NCI-H1694 (cell line): Measurements from ENCODE around the gene CALD1.

ENCODE experiments used
- DNase-seq: peaks from one replicate; lab custom pipeline; 2025; lab: John Stamatoyannopoulos, UW

Gene CALD1

GRCh38 chr7:134893920-134894319 is 114.5 kb downstream of the CALD1 start:
- no peak for DNase-seq

GRCh38 chr7:134894928-134895327 is 115.5 kb downstream of the CALD1 start:
- no peak for DNase-seq

- no peak for DNase-seq
Observed at GRCh38 chr7:134896073-134896472, 116.6 kb downstream of the CALD1 start.

- DNase-seq, result no peak
Observed at GRCh38 chr7:134897936-134898335, 118.5 kb downstream of the CALD1 start.

DNA sequence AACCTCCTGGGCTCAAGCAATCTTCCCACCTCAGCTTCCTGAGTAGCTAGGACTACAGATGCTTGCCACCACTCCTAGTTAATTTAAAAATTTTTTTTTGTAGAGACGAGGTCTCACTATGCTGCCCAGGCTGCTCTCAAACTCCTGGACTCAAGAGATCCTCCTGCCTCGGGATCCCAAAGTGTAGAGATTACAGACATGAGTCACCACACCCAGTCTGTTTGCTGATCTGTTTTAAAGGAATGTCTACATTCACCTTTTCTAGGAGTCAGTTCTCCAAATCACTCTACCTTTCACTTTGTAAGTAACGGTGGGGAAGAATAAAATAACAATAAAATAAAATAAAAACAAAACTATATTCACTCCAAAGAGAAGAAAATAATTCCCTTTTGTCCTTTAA is 120.3 kb downstream of the CALD1 start:
- no peak for DNase-seq

GRCh38 chr7:134900166-134900982 is 120.9 kb downstream of the CALD1 start:
- DNase-seq, result no peak

DNA sequence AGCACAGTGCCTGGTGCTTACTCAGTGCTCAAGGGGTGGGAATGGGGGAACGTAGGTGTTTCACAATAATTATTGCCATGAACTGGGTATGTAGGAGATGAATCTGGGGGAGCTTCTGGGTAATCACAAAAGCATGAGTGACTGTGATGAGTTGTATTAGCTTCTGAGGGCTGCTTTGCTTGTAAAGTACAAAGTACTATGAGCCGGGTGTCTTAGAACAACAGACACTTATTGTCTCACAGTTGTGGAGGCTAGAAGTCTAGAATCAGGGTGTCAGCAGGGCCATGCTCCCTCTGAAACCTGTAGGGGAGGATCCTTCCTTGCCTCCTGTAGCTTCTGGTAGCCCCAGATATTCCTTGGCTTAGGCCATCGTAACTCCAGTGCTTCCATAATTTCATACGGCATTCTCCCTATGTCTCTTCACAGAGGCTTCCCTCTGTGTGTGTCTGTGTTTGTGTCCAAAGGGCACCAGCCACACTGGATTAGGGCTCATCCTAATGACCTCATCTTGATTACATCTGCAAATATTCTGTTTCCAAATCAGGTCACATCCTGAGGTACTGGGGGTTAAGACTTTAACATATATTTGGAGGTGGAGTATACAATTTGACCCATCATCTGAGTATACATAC is 122.1 kb downstream of the CALD1 start:
- DNase-seq, result no peak

DNA sequence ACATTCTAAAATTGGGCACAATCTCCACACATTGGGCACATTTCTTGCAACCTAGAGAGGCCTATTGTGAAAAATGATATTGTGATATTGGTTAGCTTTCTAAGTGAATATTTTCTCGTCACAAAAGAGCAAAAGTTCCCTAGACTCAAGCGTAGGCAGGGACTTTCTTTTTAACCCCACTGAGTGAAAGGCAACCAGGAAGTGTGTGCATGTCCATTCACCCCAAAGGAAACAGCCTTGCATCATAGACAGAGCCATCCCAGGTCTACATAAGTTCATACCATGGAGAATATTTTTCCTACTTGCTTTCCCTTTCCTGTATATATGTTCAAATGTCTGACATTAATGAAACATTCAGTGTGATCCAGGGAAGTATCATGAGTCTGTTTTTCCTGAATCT is 122.6 kb downstream of the CALD1 start:
- DNase-seq, result no peak

GRCh38 chr7:134903073-134903790 is 123.8 kb downstream of the CALD1 start:
- DNase-seq, result no peak

DNA sequence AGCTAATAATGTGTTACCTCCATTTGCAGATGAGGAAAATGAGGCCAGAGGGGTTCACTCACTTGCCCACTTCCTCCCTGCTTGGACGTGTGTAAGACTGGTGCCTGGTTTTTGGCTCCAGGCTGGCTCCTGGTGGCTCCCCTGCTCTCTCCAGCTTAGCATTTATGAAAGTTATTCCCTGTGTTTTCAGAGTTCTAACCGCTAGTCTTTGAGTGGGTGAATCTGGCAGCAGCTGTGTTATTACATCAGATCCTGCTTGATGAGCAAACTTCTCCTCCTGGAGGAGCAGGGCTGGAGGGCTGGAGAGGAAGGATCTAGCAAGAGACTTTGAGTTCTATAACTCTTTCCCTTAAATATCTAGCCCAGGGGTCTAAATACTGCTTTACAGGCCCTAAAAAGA is 125.9 kb downstream of the CALD1 start:
- DNase-seq, result no peak

DNA sequence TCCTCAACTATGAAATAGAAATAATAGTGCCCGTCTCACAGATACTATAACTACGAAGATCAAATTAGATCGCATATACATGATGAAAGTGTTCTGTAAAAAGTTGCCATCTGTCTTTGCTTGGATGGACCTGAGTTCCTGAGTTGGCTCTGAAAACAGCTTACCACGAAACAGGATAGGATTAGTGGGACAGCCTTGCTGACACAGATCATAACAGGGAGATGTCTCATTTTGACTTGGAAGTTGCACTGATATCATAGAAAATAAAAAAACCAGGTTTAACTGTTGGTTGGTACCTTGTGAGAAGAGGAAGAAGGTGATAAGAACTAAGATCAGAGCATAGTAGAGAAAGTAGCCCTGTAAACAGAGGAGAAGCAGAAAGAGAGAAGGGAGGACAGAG is 127.6 kb downstream of the CALD1 start:
- no peak for DNase-seq

- no peak for DNase-seq
Observed at GRCh38 chr7:134907639-134908038, 128.2 kb downstream of the CALD1 start.

GRCh38 chr7:134908289-134908688 is 128.9 kb downstream of the CALD1 start:
- no peak for DNase-seq

GRCh38 chr7:134910214-134910890 is 130.9 kb downstream of the CALD1 start:
- DNase-seq, result no peak

DNA sequence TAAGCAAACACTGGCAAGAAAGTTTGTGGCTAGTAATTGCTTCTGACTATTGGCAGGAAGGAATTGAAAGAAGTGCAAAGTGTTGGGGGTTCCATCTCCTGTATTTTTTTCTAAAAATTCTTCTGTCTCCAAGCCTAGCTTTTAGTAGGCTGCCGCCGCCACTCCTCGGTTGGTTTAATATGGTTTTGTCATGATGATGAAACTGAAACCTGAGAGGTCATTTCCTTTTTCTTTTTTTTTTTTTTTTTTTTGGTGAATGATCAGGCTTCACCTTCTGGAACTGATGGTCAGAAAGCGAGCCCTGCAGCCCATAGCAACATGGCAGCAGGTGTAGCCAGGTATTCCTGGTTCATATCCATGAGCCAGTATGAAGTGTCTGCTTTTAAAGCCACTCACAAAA is 131.5 kb downstream of the CALD1 start:
- no peak for DNase-seq

DNA sequence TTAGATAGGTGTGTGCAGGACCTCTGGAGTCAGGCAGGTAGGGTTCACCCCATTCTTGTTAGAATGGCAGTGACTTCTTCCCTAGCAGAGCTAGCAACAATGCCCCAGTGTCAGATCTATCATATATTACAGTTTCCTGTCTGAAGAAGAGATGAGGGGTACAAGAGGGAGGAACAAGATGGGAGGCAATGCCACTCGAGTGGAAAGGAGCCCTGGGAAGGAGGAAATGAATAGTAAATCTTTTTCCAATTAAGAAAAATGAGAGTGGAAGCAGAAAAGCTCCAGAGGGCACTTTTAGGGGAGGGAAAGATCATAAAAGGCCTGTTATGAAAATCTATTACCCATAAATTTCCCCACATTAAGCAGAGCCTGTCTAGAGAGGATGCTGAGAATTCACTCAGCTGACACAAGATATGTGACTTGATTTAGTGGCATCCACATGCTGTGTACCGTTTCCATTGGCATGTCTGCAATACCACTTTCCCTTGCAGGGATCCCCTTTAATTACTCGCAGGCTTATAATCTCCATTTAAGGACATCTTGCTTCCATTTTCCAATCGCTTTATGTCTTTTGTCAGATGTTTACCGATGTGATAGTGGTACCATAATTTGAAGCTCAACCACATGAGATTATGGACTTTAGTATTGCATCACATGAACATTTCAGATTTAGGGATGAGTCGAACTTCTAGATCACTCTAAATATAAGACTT is 136.9 kb downstream of the CALD1 start:
- no peak for DNase-seq

DNA sequence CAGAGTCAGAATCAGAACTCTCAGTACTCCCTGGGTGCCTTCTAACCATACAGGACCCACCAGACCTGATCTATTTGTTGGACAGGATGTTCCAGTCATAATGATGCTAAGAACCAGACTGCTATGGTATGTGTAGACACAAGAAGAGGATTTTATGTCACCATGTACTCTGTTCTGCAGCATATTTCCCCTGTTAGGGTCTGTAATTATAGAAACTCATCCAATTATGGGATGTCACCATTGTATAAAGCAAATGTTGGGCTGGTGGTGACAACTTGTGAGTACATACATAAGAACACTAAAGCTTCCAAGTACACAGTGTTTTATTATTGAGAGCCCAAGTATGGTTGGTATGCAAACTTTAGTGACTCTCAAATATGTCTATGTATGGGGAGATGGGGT is 139.8 kb downstream of the CALD1 start:
- DNase-seq, result no peak

DNA sequence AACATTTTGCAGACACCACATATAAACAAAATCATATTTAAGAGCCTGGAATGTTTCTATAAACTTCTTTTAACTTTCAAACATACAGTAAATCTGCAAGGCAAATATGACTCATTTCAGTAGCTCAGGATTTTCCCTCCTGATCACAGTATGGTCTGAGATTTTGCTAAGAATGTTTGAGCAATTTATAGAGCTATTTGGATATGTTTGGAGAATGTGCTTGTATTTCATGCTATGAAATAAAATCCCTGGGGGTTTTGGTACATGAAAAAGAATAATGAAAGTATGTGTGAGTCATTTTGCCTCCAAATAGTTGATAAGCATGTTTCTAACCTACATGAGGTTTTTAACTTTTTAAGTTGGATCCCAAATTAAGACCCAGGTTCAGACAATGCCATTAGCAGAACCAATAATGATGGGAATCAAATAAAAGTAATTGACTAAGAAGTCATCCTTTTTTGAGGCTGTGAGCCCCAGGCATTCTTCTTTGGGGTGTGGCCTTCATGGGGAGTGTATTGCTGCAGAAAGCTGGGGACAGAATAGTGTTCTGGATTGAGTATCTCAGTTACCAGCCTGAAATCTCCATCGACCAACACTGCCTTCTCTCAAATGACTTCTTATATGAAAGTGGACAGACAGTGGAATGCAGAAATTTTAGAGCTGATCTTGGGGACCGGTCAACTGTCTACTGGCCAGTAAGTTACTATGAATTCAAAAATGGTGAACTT is 140.8 kb downstream of the CALD1 start:
- DNase-seq, result no peak

DNA sequence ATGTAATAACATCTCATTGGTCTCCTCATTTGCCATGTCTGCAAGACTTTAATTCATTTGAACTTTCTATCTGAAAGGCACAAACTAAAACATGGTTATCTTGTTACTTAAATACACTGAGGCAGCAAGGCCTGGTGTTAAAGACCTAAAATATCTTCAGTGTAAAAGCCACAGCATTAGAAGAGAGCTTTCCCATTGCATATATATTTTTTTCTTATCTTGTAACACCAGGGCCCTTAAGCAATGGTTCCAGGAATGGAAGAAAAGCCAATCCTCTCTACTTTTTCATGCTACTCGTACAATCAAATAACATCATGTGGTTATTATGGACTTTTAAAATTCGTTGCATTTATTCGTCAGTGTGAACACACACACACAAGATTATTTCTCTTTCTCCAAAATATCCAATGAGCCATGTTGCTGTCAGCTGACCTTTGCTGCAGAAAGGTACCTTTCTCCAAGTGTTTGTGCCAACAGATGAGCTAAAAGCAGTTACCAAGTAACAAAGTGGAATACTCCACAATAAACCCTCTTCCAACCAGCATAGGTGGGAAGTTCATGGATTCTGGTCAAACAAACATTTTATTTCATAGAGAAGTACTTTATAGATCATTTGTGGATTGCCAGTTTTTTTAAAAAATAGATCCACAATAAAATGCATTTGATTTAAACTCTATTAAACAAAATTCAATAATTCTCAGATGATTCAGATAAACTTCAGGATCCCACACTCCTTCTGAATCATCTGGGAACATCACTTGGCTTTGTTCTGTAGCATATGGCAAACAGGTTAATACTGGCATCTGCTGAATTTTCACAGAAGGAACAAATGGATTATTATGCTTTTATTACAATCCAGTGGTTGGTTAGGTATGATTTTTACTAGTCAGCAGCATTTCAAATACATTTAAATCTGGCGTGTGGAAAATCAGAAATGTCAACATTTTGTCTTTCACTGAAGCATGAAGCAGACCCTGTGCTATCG is 143.6 kb downstream of the CALD1 start:
- no peak for DNase-seq

GRCh38 chr7:134925766-134926165 is 146.3 kb downstream of the CALD1 start:
- DNase-seq, result no peak
